C1 segment of cervical spinal cord (tissue), 14 donors: ENCODE results near the gene CDR2.
"Not testable (repeated sequence)": the region's sequence is repeated elsewhere in the genome, so short reads cannot be mapped to it uniquely, and the experiment has no call there.

Source experiments
- DNase-seq, 14 donors: peaks; one replicate each; lab custom pipeline; 2025; lab: John Stamatoyannopoulos, UW

The CDR2 gene

GRCh38 chr16:22307838-22308237 is 66.6 kb downstream of the CDR2 start:
- DNase-seq = no peak

- no peak for DNase-seq
Observed at GRCh38 chr16:22306788-22307187, 67.6 kb downstream of the CDR2 start.

- DNase-seq = no peak
Observed at GRCh38 chr16:22304411-22304810, 70.0 kb downstream of the CDR2 start.

GRCh38 chr16:22302776-22303363 is 71.5 kb downstream of the CDR2 start:
- no peak for DNase-seq

- DNase-seq = not testable (repeated sequence)
Observed at GRCh38 chr16:22301423-22301822, 73.0 kb downstream of the CDR2 start.

GRCh38 chr16:22300427-22301071 is 73.9 kb downstream of the CDR2 start:
- DNase-seq = peak in 13 of 14 donors; percentile 3 to 63 (median 36)

- DNase-seq = no peak
Observed at GRCh38 chr16:22299036-22299435, 75.4 kb downstream of the CDR2 start.

GRCh38 chr16:22297871-22298733 is 76.3 kb downstream of the CDR2 start:
- DNase-seq = peak in 12 of 14 donors; percentile 22 to 75 (median 40)

- DNase-seq = peak; percentile 90 to 99 (median 98)
Observed at GRCh38 chr16:22297114-22297870, 77.1 kb downstream of the CDR2 start, which contains the start of gene POLR3E. Gene POLR3E, plus strand, starts transcription at chr16:22297409. Its CDS starts 5,560 bp downstream, at chr16:22302969.

GRCh38 chr16:22296225-22297113 is 78.0 kb downstream of the CDR2 start:
- peak in 1 of 14 donors; percentile 39 for DNase-seq
